K562 (cell line): ENCODE data around the gene MECR. TPM values are rescaled to one million over a fixed set of nuclear protein-coding genes. Genes with fewer than 3 reads are reported as not detected.

ENCODE experiments used
- ARID3B ChIP-seq: fragments of 250-450 bp; sonication (Bioruptor Pico); IDR thresholded peaks from 2 replicates; pipeline ENCODE4 v1.4.0; 2020; ENCODE audit warnings: borderline replicate concordance
- BRD9 ChIP-seq: fragments of 450-650 bp; IDR thresholded peaks from 2 replicates; pipeline ENCODE4 v1.6.1; 2018; ENCODE audit warnings: low read depth; ENCODE audit not compliant: partially characterized antibody
- E2F5 ChIP-seq: sonication (generic); formaldehyde crosslinking; IDR thresholded peaks from 2 replicates; pipeline ENCODE4 v1.8.0; 2022; ENCODE audit warnings: mild to moderate bottlenecking, missing genetic modification reagents
- ETV1 ChIP-seq: fragments of 450-650 bp; conservative IDR thresholded peaks from 2 replicates; pipeline ENCODE4 v1.6.1; 2016; ENCODE audit warnings: missing genetic modification characterization, control low read depth, low read depth, missing compliant biosample characterization
- HDAC8 ChIP-seq: fragments of 450-650 bp; IDR thresholded peaks from 2 replicates; pipeline ENCODE4 v1.6.1; 2016; ENCODE audit warnings: mild to moderate bottlenecking, missing genetic modification characterization, moderate library complexity, missing compliant biosample characterization
- MEIS2 ChIP-seq: fragments of 450-650 bp; IDR thresholded peaks from 2 replicates; pipeline ENCODE4 v1.6.1; 2014; ENCODE audit warnings: mild to moderate bottlenecking; ENCODE audit not compliant: partially characterized antibody
- NR0B1 ChIP-seq: fragments of 450-650 bp; IDR thresholded peaks from one replicate; pipeline ENCODE4 v1.6.1; 2018; ENCODE audit warnings: mild to moderate bottlenecking, moderate library complexity; ENCODE audit not compliant: partially characterized antibody
- TAF7 ChIP-seq: fragments of 450-650 bp; IDR thresholded peaks from 2 replicates; pipeline ENCODE4 v1.6.1; 2016; ENCODE audit warnings: missing genetic modification characterization, missing compliant biosample characterization
- ZBTB40 ChIP-seq, 2 experiments: fragments of 450-650 bp in 1 of 2; sonication (generic) in 1 of 2; formaldehyde crosslinking in 1 of 2; IDR thresholded peaks; 2 replicates each; pipeline versions ENCODE4 v1.7.1 to v1.9.0; 2016 to 2022; ENCODE audit warnings: inconsistent platforms in 1 of 2, mild to moderate bottlenecking in 1 of 2, missing genetic modification reagents in 1 of 2
- ZNF699 ChIP-seq: fragments of 250-450 bp; sonication (Bioruptor Pico); IDR thresholded peaks from 2 replicates; pipeline ENCODE4 v1.8.0; 2021; ENCODE audit warnings: mild to moderate bottlenecking, moderate library complexity; ENCODE audit not compliant: insufficient replicate concordance
- ZNF830 ChIP-seq: fragments of 250-450 bp; sonication (Bioruptor Pico); IDR thresholded peaks from 2 replicates; pipeline ENCODE4 v1.5.0; 2021; ENCODE audit warnings: mild to moderate bottlenecking
- polyA plus RNA-seq, 8 experiments: library from polyadenylated mRNA; depleted of rRNA in 4 of 8; stranded (reverse) in 5 of 8; unstranded in 3 of 8; fragments of >200 nt; fragmentation: Nextera tagmentation in 2 of 8; fragmentation: Illumina TruSeq in 1 of 8; extraction: Ambion mirVana in 2 of 8; extraction: Trizol in 1 of 8; gene quantifications; 2 replicates each; pipeline versions ENCODE4 v1.2.1 to v1.2.3, GENCODE V29; 2011 to 2014; ENCODE audit warnings: inconsistent platforms in 1 of 8, missing spikeins in 1 of 8
- total RNA-seq, 7 experiments: library from RNA; depleted of rRNA in 6 of 7; stranded (reverse); fragments of >200 nt in 6 of 7; fragmentation: Illumina TruSeq in 2 of 7; extraction: Trizol in 2 of 7; gene quantifications; 2 replicates each; pipeline versions ENCODE4 v1.2.1 to v1.2.3, GENCODE V29; 2011 to 2021; ENCODE audit warnings: low replicate concordance in 1 of 7

The MECR gene
- total and polyA plus RNA-seq, 9 of the 15 experiments (the other 6 are each of a cell fraction or from before 2014, with no cell fraction given) = 10.4 to 58.6 (median 42.9) TPM

- TF ChIP-seq ZBTB40 (IDR thresholded peaks at IDR 0.05) (0 out of 2 replicates have a peak, but pooled peaks have one; percentile 36), ZBTB40 (CRISPR knock-in tag; IDR thresholded peaks at IDR 0.05) (no peak), MEIS2 (peak; percentile 83), ZNF699 (no peak), HDAC8 (no peak; the same call in 1 of the 2 replicates), TAF7 (no peak), ETV1 (tag) (peak; percentile 22; the same call in 1 of the 2 replicates), ZNF830 (CRISPR knock-in tag) (no peak), E2F5 (0 out of 2 replicates have a peak, but pooled peaks have one; percentile 41), ARID3B (CRISPR knock-in tag) (no peak), NR0B1 (no peak), BRD9 (peak; percentile 81)
Observed at GRCh38 chr1:29202584-29203340, 28.0 kb downstream of the MECR start (continued).
